Measurements from ENCODE around the gene ATG9A. TPM values are rescaled to one million over a fixed set of nuclear protein-coding genes. Genes with fewer than 3 reads are reported as not detected.

Gene ATG9A, protein sequence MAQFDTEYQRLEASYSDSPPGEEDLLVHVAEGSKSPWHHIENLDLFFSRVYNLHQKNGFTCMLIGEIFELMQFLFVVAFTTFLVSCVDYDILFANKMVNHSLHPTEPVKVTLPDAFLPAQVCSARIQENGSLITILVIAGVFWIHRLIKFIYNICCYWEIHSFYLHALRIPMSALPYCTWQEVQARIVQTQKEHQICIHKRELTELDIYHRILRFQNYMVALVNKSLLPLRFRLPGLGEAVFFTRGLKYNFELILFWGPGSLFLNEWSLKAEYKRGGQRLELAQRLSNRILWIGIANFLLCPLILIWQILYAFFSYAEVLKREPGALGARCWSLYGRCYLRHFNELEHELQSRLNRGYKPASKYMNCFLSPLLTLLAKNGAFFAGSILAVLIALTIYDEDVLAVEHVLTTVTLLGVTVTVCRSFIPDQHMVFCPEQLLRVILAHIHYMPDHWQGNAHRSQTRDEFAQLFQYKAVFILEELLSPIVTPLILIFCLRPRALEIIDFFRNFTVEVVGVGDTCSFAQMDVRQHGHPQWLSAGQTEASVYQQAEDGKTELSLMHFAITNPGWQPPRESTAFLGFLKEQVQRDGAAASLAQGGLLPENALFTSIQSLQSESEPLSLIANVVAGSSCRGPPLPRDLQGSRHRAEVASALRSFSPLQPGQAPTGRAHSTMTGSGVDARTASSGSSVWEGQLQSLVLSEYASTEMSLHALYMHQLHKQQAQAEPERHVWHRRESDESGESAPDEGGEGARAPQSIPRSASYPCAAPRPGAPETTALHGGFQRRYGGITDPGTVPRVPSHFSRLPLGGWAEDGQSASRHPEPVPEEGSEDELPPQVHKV
- 14.9 TPM for polyA plus RNA-seq (2012; ENCODE audit: low read depth, missing spikeins)

DNA sequence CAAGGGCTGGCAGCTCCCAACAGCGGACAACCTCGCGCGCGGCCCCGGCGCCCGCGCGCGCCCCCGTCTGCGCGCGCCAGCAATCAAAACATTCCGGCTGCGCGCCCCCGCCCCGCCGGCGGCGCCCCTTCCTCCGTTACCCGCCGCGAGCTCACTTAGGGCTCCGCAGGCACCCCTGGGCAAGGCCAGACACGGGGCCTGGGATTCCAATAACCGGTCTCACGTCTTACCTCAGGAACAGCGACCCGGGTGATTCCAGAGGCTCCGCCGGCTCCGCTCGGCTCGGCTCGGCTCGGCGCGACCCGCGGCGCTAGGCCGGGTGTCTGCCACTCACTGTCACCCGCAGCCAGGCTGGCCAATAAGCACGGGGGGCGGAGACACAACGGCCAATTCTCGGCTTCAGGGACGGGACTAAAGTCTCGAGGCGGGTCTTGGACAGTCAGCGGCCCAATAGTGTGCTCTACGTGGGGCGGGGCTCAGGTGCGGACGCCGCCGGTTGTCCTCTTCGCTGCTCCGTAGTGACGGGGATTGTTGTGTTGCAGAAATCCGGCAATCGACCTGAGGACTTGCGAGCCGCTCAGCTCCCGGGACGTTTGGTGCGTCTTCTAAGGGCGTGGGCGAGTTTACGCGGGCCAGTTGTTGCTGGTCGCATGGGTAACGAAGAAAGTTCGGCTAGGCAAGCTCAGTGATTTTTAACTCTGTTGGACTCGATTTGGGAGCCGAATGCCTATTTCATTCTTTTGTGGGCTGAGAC, at the start of gene ATG9A, which contains the start of gene ANKZF1:
ATG9A (minus strand) TSS at position 332 of the 754 bp plus-strand sequence. CDS start 1,612 bp downstream, outside the sequence.
ANKZF1 (plus strand) TSS at position 502 of the 754 bp plus-strand sequence. CDS start 452 bp downstream, outside the sequence.
- TF ChIP-seq POLR2AphosphoS5 (IDR thresholded peaks at IDR 0.05; ENCODE audit: low read depth, low read length) (peak; percentile 89), PAX5 (IDR thresholded peaks at IDR 0.05; ENCODE audit: insufficient read depth, low read length, severe bottlenecking) (no peak), SPI1 (IDR thresholded peaks at IDR 0.05; ENCODE audit: low read depth, low read length) (no peak), POLR2A (IDR thresholded peaks at IDR 0.05; ENCODE audit: low read depth, low read length) (peak; percentile 84), POU2F2 (IDR thresholded peaks at IDR 0.05; ENCODE audit: low read depth, low read length) (peak; percentile 62; the same call in 1 of the 2 replicates), TAF1 (IDR thresholded peaks at IDR 0.05; ENCODE audit: low read depth, low read length) (peak; percentile 83)

DNA sequence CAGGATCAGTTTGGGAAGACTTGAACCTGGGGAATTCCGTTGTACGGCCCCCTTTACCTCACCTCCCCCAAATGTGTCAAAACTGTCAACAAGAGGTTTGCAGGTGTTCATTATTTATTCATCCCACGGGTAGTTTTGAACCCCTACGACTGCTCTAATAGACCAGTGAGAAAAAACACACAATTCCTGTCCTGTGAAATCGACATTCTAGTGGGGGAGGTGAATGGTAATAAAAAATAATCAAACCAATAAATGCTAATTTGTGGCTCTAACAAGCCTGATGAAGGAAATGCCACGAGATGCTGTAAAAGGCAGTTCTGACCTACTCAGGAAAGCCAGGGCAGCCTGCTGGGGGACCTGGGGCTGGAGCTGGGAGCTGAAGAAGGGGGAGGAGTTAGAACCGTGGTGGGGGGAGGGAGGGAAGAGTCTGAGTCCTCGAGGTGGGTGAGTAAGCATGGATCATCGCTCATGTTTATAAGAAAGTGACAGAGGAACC, 49.3 kb upstream of the ATG9A start:
- FAIRE-seq (no peak), DNase-seq (ENCODE audit: insufficient read length, low spot score) (no peak)
- TF ChIP-seq PAX5 (IDR thresholded peaks at IDR 0.05; ENCODE audit: insufficient read depth, low read length, severe bottlenecking): no peak
- TF ChIP-seq TAF1 (IDR thresholded peaks at IDR 0.05; ENCODE audit: low read depth, low read length): no peak
- 0 out of 2 replicates have a peak, but pooled peaks have one; percentile 1 for TF ChIP-seq POLR2AphosphoS5 (IDR thresholded peaks at IDR 0.05; ENCODE audit: low read depth, low read length)
- no peak for TF ChIP-seq POLR2A (IDR thresholded peaks at IDR 0.05; ENCODE audit: low read depth, low read length)
- 0 out of 2 replicates have a peak, but pooled peaks have one; percentile 45 for TF ChIP-seq POU2F2 (IDR thresholded peaks at IDR 0.05; ENCODE audit: low read depth, low read length)

More for the DNA sequence above, at the start of gene ATG9A, which contains the start of gene ANKZF1:
- DNase-seq (ENCODE audit: insufficient read length, low spot score) (peak; percentile 99), FAIRE-seq (peak; percentile 99)

DNA sequence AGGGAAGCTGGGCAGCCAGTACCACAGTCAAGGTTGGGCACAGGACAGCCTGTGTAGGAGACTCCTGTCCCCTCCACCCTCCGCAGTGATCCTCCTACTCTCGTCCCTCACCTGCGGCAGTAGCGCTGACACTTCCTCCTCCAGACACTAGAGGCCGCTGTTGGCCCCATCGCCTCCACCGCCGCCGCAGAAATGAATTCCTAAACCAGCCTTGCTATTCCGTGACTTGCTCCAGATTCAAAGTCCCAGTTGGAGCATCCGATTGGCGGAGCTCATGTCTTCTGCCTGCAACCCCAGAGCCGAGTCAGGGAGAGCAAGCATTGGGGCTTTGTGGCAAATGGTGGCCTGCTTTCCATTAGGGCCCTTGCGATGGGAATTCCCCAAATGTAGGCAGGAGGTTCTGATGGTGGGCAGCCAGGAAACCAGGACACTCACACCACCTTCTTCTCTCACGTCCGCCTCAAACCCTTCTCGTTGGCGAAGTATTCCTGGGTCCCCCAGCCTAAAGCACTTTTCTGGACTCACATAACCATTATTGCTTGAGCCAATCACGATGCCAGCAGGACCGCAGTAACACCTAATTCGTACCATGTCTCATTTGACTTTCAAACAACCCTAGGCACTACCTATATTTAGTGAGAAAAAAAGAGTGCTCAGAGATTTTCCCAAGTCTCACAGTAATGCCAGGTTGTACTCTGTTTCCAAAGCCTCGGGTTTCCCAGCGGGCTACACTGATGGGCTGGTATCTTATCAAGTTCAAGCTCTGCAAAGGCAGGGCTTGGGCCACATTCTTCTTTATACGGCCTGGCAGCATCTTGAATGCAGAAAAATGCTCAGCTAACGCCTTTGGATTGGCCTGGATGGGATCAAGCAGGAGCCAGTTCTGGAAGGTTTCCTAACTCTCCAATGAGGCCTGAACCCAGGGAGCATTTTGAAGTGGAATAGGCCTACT, 48.5 kb upstream of the ATG9A start:
- TF ChIP-seq POLR2AphosphoS5 (IDR thresholded peaks at IDR 0.05; ENCODE audit: low read depth, low read length) (no peak), POLR2A (IDR thresholded peaks at IDR 0.05; ENCODE audit: low read depth, low read length) (no peak), POU2F2 (IDR thresholded peaks at IDR 0.05; ENCODE audit: low read depth, low read length) (no peak), SPI1 (IDR thresholded peaks at IDR 0.05; ENCODE audit: low read depth, low read length) (peak; percentile 40; the same call in 1 of the 2 replicates), TAF1 (IDR thresholded peaks at IDR 0.05; ENCODE audit: low read depth, low read length) (no peak), PAX5 (IDR thresholded peaks at IDR 0.05; ENCODE audit: insufficient read depth, low read length, severe bottlenecking) (no peak)
- DNase-seq (ENCODE audit: insufficient read length, low spot score): no peak
- no peak for FAIRE-seq

DNA sequence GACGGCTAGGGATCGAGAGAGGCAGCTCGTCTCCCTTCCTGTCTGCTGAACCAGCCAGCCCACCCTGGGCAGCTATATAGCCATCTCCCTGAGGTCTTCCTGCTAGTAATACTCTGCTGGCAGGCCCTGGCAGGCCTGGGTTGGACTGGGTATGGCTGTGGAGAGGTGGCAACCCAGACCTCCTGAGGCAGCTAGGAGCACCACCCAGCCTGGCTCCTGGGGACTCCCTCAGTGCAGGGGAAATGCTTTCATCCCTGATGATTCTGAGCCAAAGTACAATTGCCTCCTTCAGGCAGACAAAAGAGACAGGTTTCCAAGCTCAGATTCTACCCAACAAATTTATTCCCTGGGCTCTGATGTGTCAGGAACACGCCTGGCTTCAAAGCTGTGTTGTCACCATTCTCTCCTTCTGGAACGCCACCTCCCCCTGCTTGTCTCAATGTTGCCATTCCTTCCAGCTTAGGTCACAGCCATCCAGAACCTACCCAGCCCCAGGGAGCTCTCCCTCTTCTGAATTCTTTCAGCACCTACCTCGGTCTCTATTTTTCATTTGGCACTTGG, 45.0 kb upstream of the ATG9A start:
- DNase-seq (ENCODE audit: insufficient read length, low spot score) (no peak), FAIRE-seq (no peak)
- TF ChIP-seq POLR2A (IDR thresholded peaks at IDR 0.05; ENCODE audit: low read depth, low read length): no peak
- no peak for TF ChIP-seq PAX5 (IDR thresholded peaks at IDR 0.05; ENCODE audit: insufficient read depth, low read length, severe bottlenecking)
- no peak for TF ChIP-seq TAF1 (IDR thresholded peaks at IDR 0.05; ENCODE audit: low read depth, low read length)
- TF ChIP-seq POU2F2 (IDR thresholded peaks at IDR 0.05; ENCODE audit: low read depth, low read length): no peak
- no peak for TF ChIP-seq POLR2AphosphoS5 (IDR thresholded peaks at IDR 0.05; ENCODE audit: low read depth, low read length)
- no peak for TF ChIP-seq SPI1 (IDR thresholded peaks at IDR 0.05; ENCODE audit: low read depth, low read length)

DNA sequence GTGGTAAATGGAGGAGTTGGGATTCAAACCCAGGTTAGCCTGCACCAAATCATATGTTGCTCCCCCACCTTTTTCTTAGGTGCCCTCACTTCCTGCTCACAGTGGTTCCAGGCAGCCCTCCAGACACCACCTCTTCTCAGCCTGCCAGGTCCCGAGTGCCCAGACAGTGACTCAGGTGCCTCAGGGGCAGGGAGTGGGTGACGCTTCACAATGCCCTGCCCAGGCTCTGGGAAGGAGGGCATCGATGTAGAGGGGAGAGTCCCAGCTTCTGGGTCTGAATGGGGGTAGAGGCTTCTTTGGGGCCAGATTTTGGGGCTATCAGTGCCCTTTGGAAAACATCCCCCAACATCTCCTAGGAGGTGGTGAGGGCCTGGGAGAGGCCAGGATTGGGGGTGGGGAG, 44.5 kb upstream of the ATG9A start:
- FAIRE-seq: no peak
- TF ChIP-seq POLR2AphosphoS5 (IDR thresholded peaks at IDR 0.05; ENCODE audit: low read depth, low read length) (no peak), PAX5 (IDR thresholded peaks at IDR 0.05; ENCODE audit: insufficient read depth, low read length, severe bottlenecking) (no peak), POLR2A (IDR thresholded peaks at IDR 0.05; ENCODE audit: low read depth, low read length) (no peak), POU2F2 (IDR thresholded peaks at IDR 0.05; ENCODE audit: low read depth, low read length) (no peak), TAF1 (IDR thresholded peaks at IDR 0.05; ENCODE audit: low read depth, low read length) (no peak)
- no peak for DNase-seq (ENCODE audit: insufficient read length, low spot score)

DNA sequence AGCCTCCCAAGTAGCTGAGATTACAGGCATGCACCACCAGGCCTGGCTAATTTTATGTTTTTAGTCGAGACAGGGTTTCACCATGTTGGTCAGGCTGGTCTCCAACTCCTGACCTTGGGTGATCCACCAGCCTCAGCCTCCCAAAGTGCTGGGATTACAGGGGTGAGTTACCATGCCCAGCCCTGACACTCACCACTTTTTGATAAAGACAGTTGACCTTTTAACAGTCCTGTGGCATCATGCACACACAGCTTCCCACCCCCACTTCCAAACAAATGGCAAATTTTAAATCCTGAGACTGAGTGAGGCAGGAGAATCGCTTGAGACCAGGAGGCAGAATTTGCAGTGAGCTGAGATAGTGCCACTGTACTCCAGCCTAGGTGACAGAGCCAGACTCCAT, 43.6 kb upstream of the ATG9A start:
- no peak for TF ChIP-seq PAX5 (IDR thresholded peaks at IDR 0.05; ENCODE audit: insufficient read depth, low read length, severe bottlenecking)
- no peak for FAIRE-seq
- no peak for DNase-seq (ENCODE audit: insufficient read length, low spot score)

DNA sequence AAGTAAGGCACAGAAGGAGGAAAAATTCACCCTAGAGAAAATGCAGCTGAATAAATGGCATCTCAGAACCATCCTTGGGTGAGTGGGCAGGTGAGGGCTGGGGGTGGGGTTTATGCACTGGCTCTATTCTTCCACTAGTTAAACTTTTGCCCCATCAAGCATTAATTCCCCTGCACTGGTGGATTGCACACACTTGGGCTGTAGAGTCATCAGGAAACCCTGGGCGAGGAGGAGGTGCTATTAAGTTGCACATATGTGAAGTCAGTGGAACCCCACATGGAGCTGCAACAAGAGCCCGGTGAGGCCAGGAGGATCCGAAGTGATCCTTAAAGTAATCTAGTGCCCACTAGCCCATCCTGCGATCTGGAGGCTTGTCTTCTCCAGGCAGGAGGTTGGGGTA, 42.9 kb upstream of the ATG9A start:
- TF ChIP-seq SPI1 (IDR thresholded peaks at IDR 0.05; ENCODE audit: low read depth, low read length) (no peak), POU2F2 (IDR thresholded peaks at IDR 0.05; ENCODE audit: low read depth, low read length) (no peak), POLR2AphosphoS5 (IDR thresholded peaks at IDR 0.05; ENCODE audit: low read depth, low read length) (no peak), PAX5 (IDR thresholded peaks at IDR 0.05; ENCODE audit: insufficient read depth, low read length, severe bottlenecking) (no peak), POLR2A (IDR thresholded peaks at IDR 0.05; ENCODE audit: low read depth, low read length) (no peak)
- no peak for FAIRE-seq
- DNase-seq (ENCODE audit: insufficient read length, low spot score): no peak

Measured in GM12891 (cell line).